ENCODE measurements around the gene KIAA1217.

KIAA1217 gene

DNA sequence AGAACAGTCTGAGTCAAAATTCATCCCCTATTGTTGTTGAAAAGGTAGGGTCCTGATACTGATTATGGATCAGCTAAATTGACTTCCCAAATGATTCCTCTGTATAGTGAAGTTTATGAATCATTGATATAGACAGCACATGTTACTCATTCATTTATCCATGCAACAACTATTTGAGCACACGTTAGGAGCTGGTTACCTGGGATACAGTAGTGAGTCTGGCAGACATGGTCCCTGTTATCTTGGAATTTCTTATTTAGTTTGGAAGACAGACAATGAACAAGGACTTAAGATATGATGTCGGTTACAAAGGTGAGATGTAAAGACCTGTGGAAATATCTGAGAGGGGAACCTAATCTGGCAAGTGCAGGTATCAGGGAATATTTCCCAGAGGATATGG, 28.0 kb upstream of the KIAA1217 start:
- Histone ChIP-seq H3K9ac (ENCODE audit: low read length) (no peak overlapping the region), H4K20me1 (ENCODE audit: low read depth, low read length) (no peaks in the 10 kb centered on the region), H3K27me3 (ENCODE audit: low read length) (no peaks in the 10 kb centered on the region), H3K36me3 (ENCODE audit: low read length) (no peaks in the 10 kb centered on the region), H3K4me2 (ENCODE audit: low read depth, low read length, poor library complexity, severe bottlenecking) (no peak overlapping the region), H3K9me3 (ENCODE audit: insufficient read depth, low read length) (no peaks in the 10 kb centered on the region), H2AFZ (ENCODE audit: low read depth, low read length, severe bottlenecking) (no peak overlapping the region), H3K4me3 (ENCODE audit: insufficient read depth, low read length, poor library complexity, severe bottlenecking) (no peak overlapping the region), H3K27ac (ENCODE audit: low read depth, low read length) (no peak overlapping the region), H3K9me2 (replicated peaks; ENCODE audit: insufficient read depth, low read length) (no peaks in the 10 kb centered on the region), H3F3A (ENCODE audit: insufficient read depth) (no peaks in the 10 kb centered on the region), H3K79me2 (ENCODE audit: insufficient read depth, low read length) (no peaks in the 10 kb centered on the region)
- TF ChIP-seq EZH2phosphoT487 (conservative IDR thresholded peaks at IDR 0.05; ENCODE audit: low read length) = no peak
- TF ChIP-seq, protein P1, sequence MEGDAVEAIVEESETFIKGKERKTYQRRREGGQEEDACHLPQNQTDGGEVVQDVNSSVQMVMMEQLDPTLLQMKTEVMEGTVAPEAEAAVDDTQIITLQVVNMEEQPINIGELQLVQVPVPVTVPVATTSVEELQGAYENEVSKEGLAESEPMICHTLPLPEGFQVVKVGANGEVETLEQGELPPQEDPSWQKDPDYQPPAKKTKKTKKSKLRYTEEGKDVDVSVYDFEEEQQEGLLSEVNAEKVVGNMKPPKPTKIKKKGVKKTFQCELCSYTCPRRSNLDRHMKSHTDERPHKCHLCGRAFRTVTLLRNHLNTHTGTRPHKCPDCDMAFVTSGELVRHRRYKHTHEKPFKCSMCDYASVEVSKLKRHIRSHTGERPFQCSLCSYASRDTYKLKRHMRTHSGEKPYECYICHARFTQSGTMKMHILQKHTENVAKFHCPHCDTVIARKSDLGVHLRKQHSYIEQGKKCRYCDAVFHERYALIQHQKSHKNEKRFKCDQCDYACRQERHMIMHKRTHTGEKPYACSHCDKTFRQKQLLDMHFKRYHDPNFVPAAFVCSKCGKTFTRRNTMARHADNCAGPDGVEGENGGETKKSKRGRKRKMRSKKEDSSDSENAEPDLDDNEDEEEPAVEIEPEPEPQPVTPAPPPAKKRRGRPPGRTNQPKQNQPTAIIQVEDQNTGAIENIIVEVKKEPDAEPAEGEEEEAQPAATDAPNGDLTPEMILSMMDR (IDR thresholded peaks at IDR 0.05; ENCODE audit: insufficient read depth, low read length, poor library complexity, severe bottlenecking) = no peak

DNA sequence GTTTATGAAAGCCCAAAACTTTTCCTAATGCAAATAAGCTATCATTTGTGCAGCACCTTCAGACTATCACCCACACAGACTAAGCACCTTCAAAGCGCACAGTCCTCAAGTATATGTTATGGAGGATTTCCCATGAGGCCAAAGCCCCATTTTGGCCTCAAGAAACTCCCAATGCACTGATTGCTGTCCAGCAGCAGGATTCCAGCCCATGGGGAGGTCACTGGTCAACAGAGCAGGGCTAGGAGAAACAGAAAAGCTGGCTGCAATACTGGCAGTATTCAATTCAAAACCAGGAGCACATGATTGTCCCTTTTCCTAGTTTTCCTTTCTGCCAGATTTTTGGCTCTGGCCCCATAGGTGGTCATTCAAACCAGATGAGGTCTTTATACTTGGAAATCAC, 24.5 kb upstream of the KIAA1217 start:
- no peak overlapping the region for H3K9ac ChIP-seq (ENCODE audit: low read length)
- no peaks in the 10 kb centered on the region for H3F3A ChIP-seq (ENCODE audit: insufficient read depth)
- H2AFZ ChIP-seq (ENCODE audit: low read depth, low read length, severe bottlenecking) = no peak overlapping the region
- no peaks in the 10 kb centered on the region for H3K9me3 ChIP-seq (ENCODE audit: insufficient read depth, low read length)
- no peak overlapping the region for H3K27ac ChIP-seq (ENCODE audit: low read depth, low read length)
- H4K20me1 ChIP-seq (ENCODE audit: low read depth, low read length) = no peaks in the 10 kb centered on the region
- H3K4me3 ChIP-seq (ENCODE audit: insufficient read depth, low read length, poor library complexity, severe bottlenecking) = no peak overlapping the region
- no peak overlapping the region for H3K4me2 ChIP-seq (ENCODE audit: low read depth, low read length, poor library complexity, severe bottlenecking)
- H3K27me3 ChIP-seq (ENCODE audit: low read length) = no peaks in the 10 kb centered on the region
- no peaks in the 10 kb centered on the region for H3K36me3 ChIP-seq (ENCODE audit: low read length)
- no peaks in the 10 kb centered on the region for H3K9me2 ChIP-seq (replicated peaks; ENCODE audit: insufficient read depth, low read length)
- TF ChIP-seq, protein P1 (IDR thresholded peaks at IDR 0.05; ENCODE audit: insufficient read depth, low read length, poor library complexity, severe bottlenecking) = no peak
- TF ChIP-seq EZH2phosphoT487 (conservative IDR thresholded peaks at IDR 0.05; ENCODE audit: low read length) = no peak
- H3K79me2 ChIP-seq (ENCODE audit: insufficient read depth, low read length) = no peaks in the 10 kb centered on the region

DNA sequence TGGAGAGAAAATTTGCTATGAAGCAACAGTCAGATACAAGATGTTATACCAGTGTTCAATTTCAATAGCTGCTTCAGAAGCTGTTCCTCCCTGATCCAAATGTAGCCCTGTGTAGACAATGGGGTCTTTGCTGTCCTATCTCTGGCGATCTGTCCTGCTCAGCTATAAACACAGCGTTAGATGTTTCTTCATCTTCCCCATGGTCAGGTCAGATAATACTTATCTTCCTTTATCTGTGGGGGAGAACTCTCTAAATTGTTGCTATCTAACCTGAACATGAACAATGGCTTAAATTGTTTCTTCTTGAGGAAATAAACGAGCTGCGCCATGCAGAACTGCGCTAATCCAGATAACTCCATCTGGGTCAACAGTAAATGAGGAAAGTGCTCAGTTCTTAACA, 15.6 kb upstream of the KIAA1217 start:
- no peaks in the 10 kb centered on the region for H3K9me3 ChIP-seq (ENCODE audit: insufficient read depth, low read length)
- no peaks in the 10 kb centered on the region for H3K36me3 ChIP-seq (ENCODE audit: low read length)
- H3K4me2 ChIP-seq (ENCODE audit: low read depth, low read length, poor library complexity, severe bottlenecking) = no peak overlapping the region
- H2AFZ ChIP-seq (ENCODE audit: low read depth, low read length, severe bottlenecking) = no peak overlapping the region
- no peaks in the 10 kb centered on the region for H3F3A ChIP-seq (ENCODE audit: insufficient read depth)
- H3K27ac ChIP-seq (ENCODE audit: low read depth, low read length) = no peak overlapping the region
- no peaks in the 10 kb centered on the region for H3K79me2 ChIP-seq (ENCODE audit: insufficient read depth, low read length)
- H3K4me3 ChIP-seq (ENCODE audit: insufficient read depth, low read length, poor library complexity, severe bottlenecking) = no peak overlapping the region
- no peaks in the 10 kb centered on the region for H3K9me2 ChIP-seq (replicated peaks; ENCODE audit: insufficient read depth, low read length)
- H3K27me3 ChIP-seq (ENCODE audit: low read length) = no peaks in the 10 kb centered on the region
- no peaks in the 10 kb centered on the region for H4K20me1 ChIP-seq (ENCODE audit: low read depth, low read length)
- H3K9ac ChIP-seq (ENCODE audit: low read length) = no peak overlapping the region
- TF ChIP-seq, protein P1 (IDR thresholded peaks at IDR 0.05; ENCODE audit: insufficient read depth, low read length, poor library complexity, severe bottlenecking) = no peak
- no peak for TF ChIP-seq EZH2phosphoT487 (conservative IDR thresholded peaks at IDR 0.05; ENCODE audit: low read length)
